A549 (cell line): Measurements from ENCODE around the gene CD4. TPM values are rescaled to one million over a fixed set of nuclear protein-coding genes. Genes with fewer than 3 reads are reported as not detected.

Experiments
- ATAC-seq, 2 experiments: fragments of 200-7000 bp in 1 of 2; fragments of >200 bp in 1 of 2; cut with Nextera tagmentation in 1 of 2; cut with Tn5 transposase in 1 of 2; 3 replicates each; pipeline versions ENCODE4 v1.8.0 to v1.9.1; 2018 to 2020; ENCODE audit warnings: mild to moderate bottlenecking in 1 of 2, moderate library complexity in 1 of 2
- CTCF ChIA-PET: fragments of 300-600 bp; sonication (Branson Sonifier 250); formaldehyde crosslinking; extraction: SDS; loops from one replicate; lab custom pipeline; 2021; ENCODE audit warnings: antibody characterized with exemption, inconsistent platforms; lab: Yijun Ruan, JAX
- POLR2A ChIA-PET: fragments of 350-600 bp; formaldehyde crosslinking; extraction: SDS; loops from one replicate; lab custom pipeline; 2021; ENCODE audit warnings: antibody characterized with exemption, inconsistent platforms; lab: Yijun Ruan, JAX
- DNase-seq, 2 experiments: peaks; one replicate each; pipeline versions ENCODE4 v3.0.0 to v3.0.0-alpha.2; 2011 to 2016; ENCODE audit warnings: low read depth in 1 of 2, low spot score in 1 of 2
- FAIRE-seq: peaks from 2 replicates; lab custom pipeline; 2011; peaks lifted over from hg19 to GRCh38; lab: Jason Lieb, UNC
- H3K27ac ChIP-seq, 2 experiments: fragments of >200 bp; sonication (Bioruptor Twin); formaldehyde crosslinking; 3 replicates each; pipeline ENCODE4 v1.5.1; 2016 to 2017
- H3K4me1 ChIP-seq: fragments of >200 bp; sonication (Bioruptor Twin); formaldehyde crosslinking; 3 replicates; pipeline ENCODE4 v1.6.1; 2016
- H3K4me2 ChIP-seq: fragments of >200 bp; sonication (Bioruptor Twin); formaldehyde crosslinking; 3 replicates; pipeline ENCODE4 v1.6.1; 2016
- H3K4me3 ChIP-seq: fragments of >200 bp; sonication (Bioruptor Twin); formaldehyde crosslinking; 3 replicates; pipeline ENCODE4 v1.5.1; 2016
- H3K9me3 ChIP-seq: fragments of >200 bp; sonication (Bioruptor Twin); formaldehyde crosslinking; 3 replicates; pipeline ENCODE4 v1.6.1; 2016
- ATOH8 ChIP-seq: fragments of 250-450 bp; sonication (Bioruptor Pico); IDR thresholded peaks from 2 replicates; pipeline ENCODE4 v1.5.0; 2020; ENCODE audit warnings: low read depth, mild to moderate bottlenecking, moderate library complexity
- BCL3 ChIP-seq: fragments of >200 bp; sonication (Bioruptor Twin); formaldehyde crosslinking; IDR thresholded peaks from 3 replicates; pipeline ENCODE4 v1.6.1; 2016
- CBX2 ChIP-seq: fragments of 200-600 bp; sonication (generic); IDR thresholded peaks from 2 replicates; pipeline ENCODE4 v1.6.1; 2016; ENCODE audit warnings: low read depth, mild to moderate bottlenecking, borderline replicate concordance
- CEBPB ChIP-seq, 2 experiments: fragments of >200 bp in 1 of 2; sonication (Bioruptor Twin) in 1 of 2; formaldehyde crosslinking in 1 of 2; IDR thresholded peaks; 2 replicates each; pipeline ENCODE4 v1.6.1; 2012 to 2016
- CHD4 ChIP-seq: fragments of 200-600 bp; sonication (generic); IDR thresholded peaks from 2 replicates; pipeline ENCODE4 v1.6.1; 2016; ENCODE audit warnings: antibody characterized with exemption, mild to moderate bottlenecking, borderline replicate concordance
- CTCF ChIP-seq: fragments of >200 bp; sonication (Bioruptor Twin); formaldehyde crosslinking; IDR thresholded peaks from 3 replicates; pipeline ENCODE4 v1.5.1; 2016
- E2F6 ChIP-seq: IDR thresholded peaks from 2 replicates; pipeline ENCODE4 v1.6.1; 2012; ENCODE audit warnings: low read depth, borderline replicate concordance
- EHF ChIP-seq: fragments of 250-450 bp; sonication (Bioruptor Pico); IDR thresholded peaks from 2 replicates; pipeline ENCODE4 v1.5.0; 2020; ENCODE audit warnings: mild to moderate bottlenecking
- EHMT2 ChIP-seq: fragments of 200-600 bp; sonication (generic); IDR thresholded peaks from 2 replicates; pipeline ENCODE4 v1.6.1; 2016; ENCODE audit warnings: antibody characterized with exemption, low read depth, mild to moderate bottlenecking, moderate library complexity
- EP300 ChIP-seq, 2 experiments: fragments of >200 bp; sonication (Bioruptor Twin); formaldehyde crosslinking; IDR thresholded peaks; 2 replicates in 1 of 2; 3 replicates in 1 of 2; pipeline ENCODE4 v1.6.1; 2016 to 2017
- ESRRA ChIP-seq: fragments of 150-350 bp; IDR thresholded peaks from 2 replicates; pipeline ENCODE4 v1.6.1; 2014; ENCODE audit warnings: mild to moderate bottlenecking, low read length, borderline replicate concordance
- FOSB ChIP-seq: fragments of 250-450 bp; sonication (Bioruptor Pico); IDR thresholded peaks from 2 replicates; pipeline ENCODE4 v1.5.0; 2020; ENCODE audit warnings: mild to moderate bottlenecking, moderate library complexity
- FOSL2 ChIP-seq, 2 experiments: fragments of 450-650 bp in 1 of 2; fragments of >200 bp in 1 of 2; sonication (Bioruptor Twin) in 1 of 2; formaldehyde crosslinking; IDR thresholded peaks; 2 replicates each; pipeline versions ENCODE4 v1.5.0 to v1.6.1; 2016 to 2020; ENCODE audit warnings: mild to moderate bottlenecking in 1 of 2, moderate library complexity in 1 of 2
- HES2 ChIP-seq: fragments of >200 bp; sonication (Bioruptor Twin); formaldehyde crosslinking; IDR thresholded peaks from 2 replicates; pipeline ENCODE4 v1.6.1; 2016
- JUNB ChIP-seq: fragments of >200 bp; sonication (Bioruptor Twin); formaldehyde crosslinking; IDR thresholded peaks from 2 replicates; pipeline ENCODE4 v1.6.1; 2016
- MAX ChIP-seq: IDR thresholded peaks from 2 replicates; pipeline ENCODE4 v1.6.1; 2012
- MAZ ChIP-seq: fragments of 150-350 bp; IDR thresholded peaks from 2 replicates; pipeline ENCODE4 v1.6.1; 2014; ENCODE audit warnings: antibody characterized with exemption, low read depth, low read length, borderline replicate concordance
- NFE2L2 ChIP-seq: fragments of 150-350 bp; conservative IDR thresholded peaks from 2 replicates; pipeline ENCODE4 v1.6.1; 2014; ENCODE audit warnings: low read length
- POLR2A ChIP-seq: IDR thresholded peaks from 2 replicates; pipeline ENCODE4 v1.6.1; 2012; ENCODE audit warnings: mild to moderate bottlenecking, low read length
- POLR2AphosphoS2 ChIP-seq: conservative IDR thresholded peaks from 2 replicates; pipeline ENCODE4 v1.6.1; 2012; ENCODE audit warnings: low read length, improper control_type of control experiment, inconsistent platforms
- RAD21 ChIP-seq, 2 experiments: fragments of >200 bp in 1 of 2; sonication (Bioruptor Twin) in 1 of 2; formaldehyde crosslinking in 1 of 2; IDR thresholded peaks in 1 of 2; conservative IDR thresholded peaks in 1 of 2; 2 replicates in 1 of 2; 3 replicates in 1 of 2; pipeline ENCODE4 v1.6.1; 2012 to 2018; ENCODE audit warnings: inconsistent platforms in 1 of 2
- RFX5 ChIP-seq: fragments of 450-650 bp; IDR thresholded peaks from 2 replicates; pipeline ENCODE4 v1.7.1; 2014; ENCODE audit warnings: antibody characterized with exemption, mild to moderate bottlenecking, moderate library complexity
- SMC3 ChIP-seq: fragments of >200 bp; sonication (Bioruptor Twin); formaldehyde crosslinking; IDR thresholded peaks from 3 replicates; pipeline ENCODE4 v1.6.1; 2018; ENCODE audit warnings: inconsistent platforms
- TP53 ChIP-seq: fragments of 250-450 bp; sonication (Bioruptor Pico); IDR thresholded peaks from 2 replicates; pipeline ENCODE4 v1.5.0; 2021; ENCODE audit warnings: mild to moderate bottlenecking, moderate library complexity
- WGBS: methylation state at CpG from one replicate; pipeline ENCODE4 v1.1.6; 2017; ENCODE audit errors: missing lambda C conversion rate; 5-methylcytosine and 5-hydroxymethylcytosine counted together
- polyA plus RNA-seq, 4 experiments: library from polyadenylated mRNA; depleted of rRNA in 3 of 4; stranded (reverse); fragments of >200 nt; fragmentation: RNase III in 1 of 4; extraction: RNeasy Plus Mini Kit Qiagen cat#74134 plus additional on column Dnase treatment in 1 of 4; gene quantifications; 2 replicates in 3 of 4; 3 replicates in 1 of 4; pipeline ENCODE4 v1.2.3, GENCODE V29; 2011 to 2017

Gene CD4
- polyA plus RNA-seq, 2 of the 4 experiments (the other 2 are of a cell fraction) = 0.03 TPM; not detected in 1

- DNase-seq (no peak), FAIRE-seq (no peak), ATAC-seq (no peak)
- Histone ChIP-seq H3K4me2 (no peak overlapping the region), H3K27ac (no peak overlapping the region), H3K4me1 (no peaks in the 10 kb centered on the region), H3K9me3 (no peaks in the 10 kb centered on the region), H3K4me3 (no peak overlapping the region)
- CTCF ChIA-PET = interaction anchor here (0.6 to 3.2 kb wide), 6 partner anchors 15 to 44 kb away, joined by 3 to 13 read pairs (median 4); partner anchors contain the start of genes GNB3 and MLF2
- POLR2A ChIA-PET = no interaction called here
- no peak for TF ChIP-seq BCL3
- TF ChIP-seq E2F6 = no peak
- TF ChIP-seq HES2 = no peak
- TF ChIP-seq EHF (CRISPR knock-in tag) = no peak
- TF ChIP-seq MAZ = no peak
- no peak for TF ChIP-seq ATOH8
- no peak for TF ChIP-seq POLR2A
- no peak for TF ChIP-seq CHD4
- TF ChIP-seq EP300 (IDR thresholded peaks at IDR 0.05) = no peak
- no peak for TF ChIP-seq CEBPB (IDR thresholded peaks at IDR 0.05)
- 63% methylated on average over 4 of the region's 4 CpGs for WGBS
Measured at GRCh38 chr12:6796576-6796975, 7.2 kb downstream of the CD4 start.

GRCh38 chr12:6799147-6799546 is 9.8 kb downstream of the CD4 start:
- H3K4me1 ChIP-seq = no peaks in the 10 kb centered on the region
- no peak overlapping the region for H3K4me3 ChIP-seq
- FAIRE-seq (no peak), DNase-seq (no peak), ATAC-seq (no peak)
- CTCF ChIA-PET = interaction anchor here (1.2 to 2.0 kb wide), 2 partner anchors 9 to 27 kb away, joined by 3 to 4 read pairs; partner anchors contain the start of gene CD4
- no peak overlapping the region for H3K27ac ChIP-seq
- TF ChIP-seq EHMT2 (no peak), POLR2AphosphoS2 (no peak)
- POLR2A ChIA-PET = no interaction called here
- H3K9me3 ChIP-seq = no peaks in the 10 kb centered on the region
- 81% methylated on average over 5 of the region's 5 CpGs for WGBS
- no peak overlapping the region for H3K4me2 ChIP-seq

GRCh38 chr12:6807170-6807569 is 17.8 kb downstream of the CD4 start:
- DNase-seq (no peak), ATAC-seq (0 out of 6 replicates have a peak, but pooled peaks of 1 of the 2 experiments have one; percentile 31), FAIRE-seq (no peak)
- TF ChIP-seq EHMT2 = no peak
- TF ChIP-seq FOSL2 (IDR thresholded peaks at IDR 0.05) = no peak
- peak; percentile 50; the same call in 1 of the 2 replicates for TF ChIP-seq FOSL2 (CRISPR knock-in tag; IDR thresholded peaks at IDR 0.05)
- peaks cover 6% of the 10 kb centered on the region; the same call in 1 of the 3 replicates for H3K4me1 ChIP-seq
- ChIA-PET POLR2A (no interaction called here), CTCF (interaction anchor here (0.7 to 10.9 kb wide), 4 partner anchors 18 to 54 kb away, joined by 4 to 129 read pairs (median 12); partner anchors contain the start of genes CDCA3, GPR162, MLF2 and P3H3)
- H3K27ac ChIP-seq = no peak overlapping the region
- 0% methylated on average over 1 of the region's 1 CpG for WGBS
- no peaks in the 10 kb centered on the region for H3K9me3 ChIP-seq
- H3K4me2 ChIP-seq = no peak overlapping the region
- no peak overlapping the region for H3K4me3 ChIP-seq

GRCh38 chr12:6809056-6809455 is 19.7 kb downstream of the CD4 start:
- no peak for DNase-seq
- no peak for ATAC-seq
- Histone ChIP-seq H3K9me3 (no peaks in the 10 kb centered on the region), H3K4me1 (peaks cover 6% of the 10 kb centered on the region; the same call in 1 of the 3 replicates), H3K4me3 (no peak overlapping the region), H3K27ac (no peak overlapping the region), H3K4me2 (no peak overlapping the region)
- ChIA-PET CTCF (interaction anchor here (0.6 to 10.9 kb wide), 4 partner anchors 9 to 56 kb away, joined by 3 to 129 read pairs (median 14); partner anchors contain the start of genes GPR162, MLF2 and P3H3), POLR2A (no interaction called here)
- TF ChIP-seq TP53 (CRISPR knock-in tag) = no peak
- TF ChIP-seq ESRRA = no peak
- TF ChIP-seq MAX = no peak
- no peak for TF ChIP-seq FOSB (CRISPR knock-in tag)
- no peak for TF ChIP-seq EHMT2
- no peak for TF ChIP-seq NFE2L2
- no peak for TF ChIP-seq JUNB
- TF ChIP-seq RFX5 = no peak
- no peak for TF ChIP-seq FOSL2 (IDR thresholded peaks at IDR 0.05)
- TF ChIP-seq FOSL2 (CRISPR knock-in tag; IDR thresholded peaks at IDR 0.05) = no peak
- no peak for TF ChIP-seq RAD21 (conservative IDR thresholded peaks at IDR 0.05 in 1 of 2, IDR thresholded peaks at IDR 0.05 in 1 of 2)
- TF ChIP-seq SMC3 = no peak
- no peak for TF ChIP-seq CBX2
- no peak for TF ChIP-seq CTCF
- no peak for TF ChIP-seq MAZ
- no peak for FAIRE-seq
- 78% methylated on average over 10 of the region's 10 CpGs for WGBS
